A673 (cell line): ENCODE measurements around the gene CAV1. TPM values are rescaled to one million over a fixed set of nuclear protein-coding genes. Genes with fewer than 3 reads are reported as not detected.

ENCODE experiments used
- BruUV-seq: library from RNA; stranded (reverse); fragments of 400-500 nt; replicated peaks from 2 replicates; lab custom pipeline; 2021; lab: Mats Ljungman, UMichigan
- CTCF ChIA-PET: fragments of 300-600 bp; sonication (Branson Sonifier 250); formaldehyde crosslinking; loops from one replicate; lab custom pipeline; 2022; ENCODE audit warnings: antibody characterized with exemption; lab: Charles Lee
- POLR2A ChIA-PET: fragments of 300-600 bp; sonication (Branson Sonifier 250); formaldehyde crosslinking; loops from one replicate; lab custom pipeline; 2022; ENCODE audit warnings: antibody characterized with exemption; ENCODE audit not compliant: low non-redundant PET; lab: Charles Lee
- DNase-seq: peaks from one replicate; pipeline ENCODE4 v3.0.0-alpha.2; 2015; ENCODE audit warnings: low spot score
- H3K27ac ChIP-seq: fragments of 200-600 bp; sonication (generic); 2 replicates; pipeline ENCODE4 v1.5.1; 2016; ENCODE audit warnings: mixed run types, low read depth, mild to moderate bottlenecking, mixed read lengths, antibody characterized with exemption, low read length; ENCODE audit not compliant: poor library complexity, severe bottlenecking
- H3K27me3 ChIP-seq: fragments of 200-600 bp; sonication (generic); replicated peaks from 2 replicates; pipeline ENCODE4 v1.6.1; 2017; ENCODE audit warnings: mixed run types, low read depth, mild to moderate bottlenecking, mixed read lengths, antibody characterized with exemption, low read length; ENCODE audit not compliant: insufficient read depth, poor library complexity
- H3K36me3 ChIP-seq: fragments of 200-600 bp; sonication (generic); 2 replicates; pipeline ENCODE4 v1.6.1; 2016; ENCODE audit warnings: mixed run types, mild to moderate bottlenecking, mixed read lengths, antibody characterized with exemption, low read length; ENCODE audit not compliant: insufficient read depth, poor library complexity, severe bottlenecking
- H3K4me1 ChIP-seq: fragments of 200-600 bp; sonication (generic); 2 replicates; pipeline ENCODE4 v1.6.1; 2017; ENCODE audit warnings: mixed run types, mild to moderate bottlenecking, mixed read lengths, antibody characterized with exemption, low read length; ENCODE audit not compliant: insufficient read depth, poor library complexity, severe bottlenecking
- H3K4me3 ChIP-seq: fragments of 200-600 bp; sonication (generic); 2 replicates; pipeline ENCODE4 v1.5.1; 2016; ENCODE audit warnings: low read depth, mixed run types, mild to moderate bottlenecking, mixed read lengths, low read length; ENCODE audit not compliant: poor library complexity, severe bottlenecking
- H3K9me3 ChIP-seq: fragments of 200-600 bp; sonication (generic); 2 replicates; pipeline ENCODE4 v1.6.1; 2016; ENCODE audit warnings: mixed run types, low read depth, mild to moderate bottlenecking, mixed read lengths, antibody characterized with exemption, low read length; ENCODE audit not compliant: poor library complexity, severe bottlenecking
- EZH2 ChIP-seq: fragments of 200-600 bp; sonication (generic); IDR thresholded peaks from 2 replicates; pipeline ENCODE4 v1.6.1; 2017; ENCODE audit warnings: borderline replicate concordance, low read depth, mild to moderate bottlenecking, mixed read lengths, antibody characterized with exemption, low read length; ENCODE audit not compliant: poor library complexity, severe bottlenecking
- intact Hi-C: fragments of 100-400 bp; cut with micrococcal nuclease; formaldehyde crosslinking; loops from one replicate; pipeline ENCODE4 v1.10.0; 2022; ENCODE audit not compliant: unreplicated experiment
- total RNA-seq: library from RNA; stranded (reverse); gene quantifications from 2 replicates; pipeline ENCODE4 v1.2.3, GENCODE V29; 2021
- TF ChIP-seq, protein P1 (sequence below): fragments of 300-800, 200-600 bp; sonication (generic); conservative IDR thresholded peaks from 2 replicates; pipeline ENCODE4 v1.5.1; 2017; ENCODE audit warnings: low read depth, mild to moderate bottlenecking, antibody characterized with exemption, low read length, moderate library complexity, mixed read lengths

The CAV1 gene
- total RNA-seq, 1 experiment from 2014 or later = 2,074 TPM

DNA sequence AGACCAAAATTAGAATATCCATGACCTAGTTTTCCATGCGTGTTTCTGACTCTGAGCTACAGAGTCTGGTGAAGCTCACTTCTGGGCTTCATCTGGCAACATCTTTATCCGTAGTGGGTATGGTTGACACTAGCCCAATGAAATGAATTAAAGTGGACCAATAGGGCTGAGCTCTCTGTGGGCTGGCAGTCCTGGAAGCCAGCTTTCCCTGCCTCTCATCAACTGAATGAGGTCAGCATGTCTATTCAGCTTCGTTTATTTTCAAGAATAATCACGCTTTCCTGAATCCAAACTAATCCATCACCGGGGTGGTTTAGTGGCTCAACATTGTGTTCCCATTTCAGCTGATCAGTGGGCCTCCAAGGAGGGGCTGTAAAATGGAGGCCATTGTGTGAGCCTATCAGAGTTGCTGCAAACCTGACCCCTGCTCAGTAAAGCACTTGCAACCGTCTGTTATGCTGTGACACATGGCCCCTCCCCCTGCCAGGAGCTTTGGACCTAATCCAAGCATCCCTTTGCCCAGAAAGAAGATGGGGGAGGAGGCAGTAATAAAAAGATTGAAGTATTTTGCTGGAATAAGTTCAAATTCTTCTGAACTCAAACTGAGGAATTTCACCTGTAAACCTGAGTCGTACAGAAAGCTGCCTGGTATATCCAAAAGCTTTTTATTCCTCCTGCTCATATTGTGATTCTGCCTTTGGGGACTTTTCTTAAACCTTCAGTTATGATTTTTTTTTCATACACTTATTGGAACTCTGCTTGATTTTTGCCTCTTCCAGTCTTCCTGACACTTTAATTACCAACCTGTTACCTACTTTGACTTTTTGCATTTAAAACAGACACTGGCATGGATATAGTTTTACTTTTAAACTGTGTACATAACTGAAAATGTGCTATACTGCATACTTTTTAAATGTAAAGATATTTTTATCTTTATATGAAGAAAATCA, 35.5 kb downstream of the CAV1 start:
- POLR2A ChIA-PET = interaction anchor here (0.8 kb wide), 1 partner anchor 125 kb away, joined by 4 read pairs; no protein-coding TSS in a partner anchor
- intact Hi-C loops = no loop called here
- DNase-seq = peak; percentile 67
- H3K27ac ChIP-seq = peak overlapping the region; percentile 51
- H3K4me3 ChIP-seq = no peak overlapping the region
- no peak for TF ChIP-seq EZH2
- TF ChIP-seq, protein P1, sequence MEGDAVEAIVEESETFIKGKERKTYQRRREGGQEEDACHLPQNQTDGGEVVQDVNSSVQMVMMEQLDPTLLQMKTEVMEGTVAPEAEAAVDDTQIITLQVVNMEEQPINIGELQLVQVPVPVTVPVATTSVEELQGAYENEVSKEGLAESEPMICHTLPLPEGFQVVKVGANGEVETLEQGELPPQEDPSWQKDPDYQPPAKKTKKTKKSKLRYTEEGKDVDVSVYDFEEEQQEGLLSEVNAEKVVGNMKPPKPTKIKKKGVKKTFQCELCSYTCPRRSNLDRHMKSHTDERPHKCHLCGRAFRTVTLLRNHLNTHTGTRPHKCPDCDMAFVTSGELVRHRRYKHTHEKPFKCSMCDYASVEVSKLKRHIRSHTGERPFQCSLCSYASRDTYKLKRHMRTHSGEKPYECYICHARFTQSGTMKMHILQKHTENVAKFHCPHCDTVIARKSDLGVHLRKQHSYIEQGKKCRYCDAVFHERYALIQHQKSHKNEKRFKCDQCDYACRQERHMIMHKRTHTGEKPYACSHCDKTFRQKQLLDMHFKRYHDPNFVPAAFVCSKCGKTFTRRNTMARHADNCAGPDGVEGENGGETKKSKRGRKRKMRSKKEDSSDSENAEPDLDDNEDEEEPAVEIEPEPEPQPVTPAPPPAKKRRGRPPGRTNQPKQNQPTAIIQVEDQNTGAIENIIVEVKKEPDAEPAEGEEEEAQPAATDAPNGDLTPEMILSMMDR = no peak
- CTCF ChIA-PET = interaction anchor here (0.6 kb wide), 1 partner anchor 32 kb away, joined by 3 read pairs; no protein-coding TSS in a partner anchor
- H3K4me1 ChIP-seq = peaks cover 78% of the 10 kb centered on the region
- H3K9me3 ChIP-seq = no peaks in the 10 kb centered on the region
- BruUV-seq = no TSS peak
- H3K36me3 ChIP-seq = peaks cover 59% of the 10 kb centered on the region
- no peaks in the 10 kb centered on the region for H3K27me3 ChIP-seq

DNA sequence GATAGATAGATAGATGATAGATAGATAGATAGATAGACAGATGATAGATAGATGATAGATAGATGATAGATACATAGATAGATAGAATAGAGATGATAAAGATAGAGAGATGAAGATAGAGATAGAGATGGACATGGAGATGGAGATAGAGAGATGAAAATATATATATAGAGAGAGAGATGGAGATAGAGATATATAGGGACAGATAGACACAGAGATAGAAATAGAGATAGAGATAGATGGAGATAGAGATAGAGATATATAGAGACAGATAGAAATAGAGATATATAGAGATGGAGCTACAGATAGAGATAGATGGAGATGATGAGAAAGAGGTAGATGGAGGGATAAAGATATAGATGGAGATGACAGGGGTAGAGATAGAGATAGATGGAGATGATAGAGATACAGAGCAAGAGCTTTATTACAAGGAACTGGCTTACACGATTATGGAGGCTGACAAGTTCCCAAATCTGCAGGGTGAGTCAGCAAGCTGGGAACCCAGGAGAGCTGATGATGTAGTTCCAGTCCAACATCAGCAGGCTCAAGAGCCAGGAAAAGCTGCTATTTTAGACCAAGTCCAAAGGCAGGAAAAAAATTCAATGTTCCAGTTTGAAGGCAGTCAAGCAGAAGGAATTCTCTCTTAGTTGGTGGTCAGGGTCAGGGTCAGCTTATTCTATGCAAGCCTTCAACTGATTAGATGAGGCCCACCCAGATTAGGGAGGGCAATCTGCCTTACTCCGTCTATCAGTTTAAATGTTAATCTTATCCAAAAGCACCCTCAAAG, 37.1 kb downstream of the CAV1 start:
- ChIA-PET POLR2A (no interaction called here), CTCF (interaction anchor here (0.6 to 1.2 kb wide), 2 partner anchors 27 to 316 kb away, joined by 3 read pairs; no protein-coding TSS in a partner anchor)
- intact Hi-C loops = no loop called here
- Histone ChIP-seq H3K27me3 (no peaks in the 10 kb centered on the region), H3K27ac (peak overlapping the region; percentile 73), H3K4me1 (peaks cover 72% of the 10 kb centered on the region), H3K4me3 (no peak overlapping the region), H3K36me3 (peaks cover 49% of the 10 kb centered on the region), H3K9me3 (no peaks in the 10 kb centered on the region)
- DNase-seq = no peak
- no TSS peak for BruUV-seq
- no peak for TF ChIP-seq EZH2
- TF ChIP-seq, protein P1 = no peak

DNA sequence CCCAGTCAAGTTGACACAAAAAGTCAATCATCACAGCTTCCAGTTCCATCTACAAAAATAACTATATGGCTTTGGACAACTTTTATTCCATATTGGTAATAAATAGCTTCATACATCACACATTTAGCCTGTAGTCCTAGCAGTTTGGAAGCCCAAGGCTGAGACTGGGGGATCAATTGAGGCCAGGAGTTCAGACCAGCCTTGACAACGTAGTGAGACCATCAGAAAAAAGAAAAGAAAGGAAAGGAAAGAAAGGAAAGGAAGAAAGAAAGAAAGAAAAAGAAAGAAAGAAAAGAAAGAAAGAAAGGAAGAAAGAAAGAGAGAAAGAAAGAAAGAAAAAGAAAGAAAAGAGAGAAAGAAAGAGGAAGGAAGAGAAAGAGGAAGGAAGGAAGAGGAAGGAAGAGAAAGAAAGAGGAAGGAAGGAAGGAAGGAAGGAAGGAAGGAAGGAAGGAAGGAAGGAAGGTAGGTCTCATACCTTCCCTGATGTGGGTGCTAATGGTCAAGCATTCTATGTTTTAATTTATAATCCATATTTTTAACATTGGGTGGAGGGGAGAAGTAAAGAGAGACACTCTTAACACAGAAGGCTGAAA, 37.8 kb downstream of the CAV1 start:
- BruUV-seq = no TSS peak
- CTCF ChIA-PET = interaction anchor here (1.2 kb wide), 1 partner anchor 27 kb away, joined by 3 read pairs; no protein-coding TSS in a partner anchor

More for the DNA sequence above, 37.8 kb downstream of the CAV1 start:
- Histone ChIP-seq H3K4me3 (no peak overlapping the region), H3K27ac (peak overlapping the region; percentile 73), H3K4me1 (peaks cover 65% of the 10 kb centered on the region), H3K36me3 (peaks cover 41% of the 10 kb centered on the region), H3K9me3 (no peaks in the 10 kb centered on the region), H3K27me3 (no peaks in the 10 kb centered on the region)
- TF ChIP-seq, protein P1 = no peak
- TF ChIP-seq EZH2 = no peak
- intact Hi-C loops = no loop called here
- no peak for DNase-seq
- POLR2A ChIA-PET = no interaction called here
